BE2C (cell line): ENCODE measurements around the gene PLXNC1.

Experiments
- DNase-seq: peaks from one replicate; pipeline ENCODE4 v3.0.0-alpha.2; 2020
- H3K27me3 ChIP-seq: fragments of 250-450 bp; sonication (Bioruptor Pico); 2 replicates; pipeline ENCODE4 v1.5.1; 2020; ENCODE audit warnings: mild to moderate bottlenecking
- H3K36me3 ChIP-seq: fragments of 250-450 bp; sonication (Bioruptor Pico); 2 replicates; pipeline ENCODE4 v1.5.1; 2020; ENCODE audit warnings: mild to moderate bottlenecking
- H3K4me1 ChIP-seq: fragments of 250-450 bp; sonication (Bioruptor Pico); 2 replicates; pipeline ENCODE4 v1.5.1; 2020
- H3K4me3 ChIP-seq: 2 replicates; pipeline ENCODE4 v1.5.1; 2011; ENCODE audit warnings: low read depth, low read length
- H3K9me3 ChIP-seq: fragments of 250-450 bp; sonication (Bioruptor Pico); 2 replicates; pipeline ENCODE4 v1.5.1; 2020
- CTCF ChIP-seq: IDR thresholded peaks from 2 replicates; pipeline ENCODE4 v1.5.1; 2012; ENCODE audit warnings: mild to moderate bottlenecking, low read depth, low read length

Gene PLXNC1

GRCh38 chr12:94203181-94203546 is 54.8 kb downstream of the PLXNC1 start:
- no peaks in the 10 kb centered on the region for H3K4me1 ChIP-seq
- TF ChIP-seq CTCF = no peak
- no peaks in the 10 kb centered on the region for H3K9me3 ChIP-seq
- no peak overlapping the region for H3K4me3 ChIP-seq
- H3K27me3 ChIP-seq = no peaks in the 10 kb centered on the region
- H3K36me3 ChIP-seq = no peaks in the 10 kb centered on the region
- no peak for DNase-seq

- H3K4me1 ChIP-seq = no peaks in the 10 kb centered on the region; the same call in 1 of the 2 replicates
- H3K4me3 ChIP-seq = no peak overlapping the region
- no peaks in the 10 kb centered on the region for H3K36me3 ChIP-seq
- DNase-seq = no peak
- no peaks in the 10 kb centered on the region for H3K9me3 ChIP-seq
- no peaks in the 10 kb centered on the region for H3K27me3 ChIP-seq
- TF ChIP-seq CTCF = no peak
These were observed 55.4 kb downstream of the PLXNC1 start for GRCh38 chr12:94203796-94204195.

- Histone ChIP-seq H3K27me3 (no peaks in the 10 kb centered on the region), H3K36me3 (no peaks in the 10 kb centered on the region), H3K4me1 (no peaks in the 10 kb centered on the region; the same call in 1 of the 2 replicates), H3K4me3 (no peak overlapping the region), H3K9me3 (no peaks in the 10 kb centered on the region)
- no peak for DNase-seq
- no peak for TF ChIP-seq CTCF
These were observed 56.3 kb downstream of the PLXNC1 start for GRCh38 chr12:94204499-94205247.

GRCh38 chr12:94205822-94206221 is 57.4 kb downstream of the PLXNC1 start:
- no peak for TF ChIP-seq CTCF
- Histone ChIP-seq H3K9me3 (no peaks in the 10 kb centered on the region), H3K36me3 (no peaks in the 10 kb centered on the region), H3K4me3 (no peak overlapping the region), H3K4me1 (no peaks in the 10 kb centered on the region; the same call in 1 of the 2 replicates), H3K27me3 (no peaks in the 10 kb centered on the region)
- DNase-seq = no peak

- TF ChIP-seq CTCF = no peak
- Histone ChIP-seq H3K27me3 (no peaks in the 10 kb centered on the region), H3K4me1 (no peaks in the 10 kb centered on the region; the same call in 1 of the 2 replicates), H3K9me3 (no peaks in the 10 kb centered on the region), H3K36me3 (no peaks in the 10 kb centered on the region), H3K4me3 (no peak overlapping the region)
- DNase-seq = no peak
These were observed 58.5 kb downstream of the PLXNC1 start for GRCh38 chr12:94206886-94207285.

GRCh38 chr12:94207467-94207848 is 59.1 kb downstream of the PLXNC1 start:
- no peaks in the 10 kb centered on the region for H3K9me3 ChIP-seq
- H3K36me3 ChIP-seq = no peaks in the 10 kb centered on the region
- H3K27me3 ChIP-seq = no peaks in the 10 kb centered on the region
- H3K4me1 ChIP-seq = no peaks in the 10 kb centered on the region; the same call in 1 of the 2 replicates
- TF ChIP-seq CTCF = no peak
- no peak for DNase-seq
- no peak overlapping the region for H3K4me3 ChIP-seq
